Measurements from ENCODE around the gene HPCAL1.

DNA sequence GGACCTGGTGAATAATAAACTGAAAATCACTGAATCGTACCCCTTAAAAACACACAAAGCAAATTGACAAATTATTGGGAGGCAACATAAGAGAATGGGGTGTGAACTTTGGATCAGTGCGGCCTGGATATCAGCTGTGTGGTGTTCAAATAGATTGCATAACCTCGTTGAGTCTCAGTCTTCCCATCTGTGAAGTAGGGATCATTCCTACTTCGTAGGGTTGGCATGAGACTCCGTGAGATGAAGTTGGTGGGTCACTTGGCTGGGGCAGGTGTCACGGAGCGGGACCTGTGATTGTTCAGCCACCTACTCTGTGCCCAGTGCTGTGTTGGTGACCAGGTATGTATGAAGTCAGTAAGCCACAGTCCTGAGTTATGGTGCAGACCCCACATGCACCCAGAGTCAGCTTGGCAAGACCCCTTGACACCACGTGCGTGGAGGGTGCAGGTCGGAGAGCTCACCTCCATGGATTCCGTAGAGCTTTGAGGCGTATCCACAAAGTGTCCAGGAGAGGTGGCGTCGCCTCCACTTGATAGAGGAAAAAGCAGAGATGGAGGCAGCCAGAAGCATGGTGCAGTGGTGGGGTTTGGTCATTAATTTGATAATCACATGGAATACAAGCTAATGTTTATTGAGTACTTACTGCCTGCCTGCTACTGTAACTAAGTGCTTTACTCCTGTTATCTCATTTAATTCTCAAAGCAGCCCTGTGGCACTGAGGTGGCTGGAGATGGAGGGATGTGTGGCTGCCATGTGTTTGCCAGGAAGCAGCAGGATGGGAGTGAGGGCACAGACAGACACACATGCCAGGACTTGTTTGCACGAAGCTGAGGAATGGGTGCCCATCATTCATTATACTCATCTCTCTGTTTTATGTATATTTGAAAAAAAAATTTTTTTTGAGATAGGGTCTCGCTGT lies 35.8 kb downstream of the HPCAL1 start:
- TF ChIP-seq, protein P1, sequence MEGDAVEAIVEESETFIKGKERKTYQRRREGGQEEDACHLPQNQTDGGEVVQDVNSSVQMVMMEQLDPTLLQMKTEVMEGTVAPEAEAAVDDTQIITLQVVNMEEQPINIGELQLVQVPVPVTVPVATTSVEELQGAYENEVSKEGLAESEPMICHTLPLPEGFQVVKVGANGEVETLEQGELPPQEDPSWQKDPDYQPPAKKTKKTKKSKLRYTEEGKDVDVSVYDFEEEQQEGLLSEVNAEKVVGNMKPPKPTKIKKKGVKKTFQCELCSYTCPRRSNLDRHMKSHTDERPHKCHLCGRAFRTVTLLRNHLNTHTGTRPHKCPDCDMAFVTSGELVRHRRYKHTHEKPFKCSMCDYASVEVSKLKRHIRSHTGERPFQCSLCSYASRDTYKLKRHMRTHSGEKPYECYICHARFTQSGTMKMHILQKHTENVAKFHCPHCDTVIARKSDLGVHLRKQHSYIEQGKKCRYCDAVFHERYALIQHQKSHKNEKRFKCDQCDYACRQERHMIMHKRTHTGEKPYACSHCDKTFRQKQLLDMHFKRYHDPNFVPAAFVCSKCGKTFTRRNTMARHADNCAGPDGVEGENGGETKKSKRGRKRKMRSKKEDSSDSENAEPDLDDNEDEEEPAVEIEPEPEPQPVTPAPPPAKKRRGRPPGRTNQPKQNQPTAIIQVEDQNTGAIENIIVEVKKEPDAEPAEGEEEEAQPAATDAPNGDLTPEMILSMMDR (IDR thresholded peaks at IDR 0.05; ENCODE audit: poor library complexity, severe bottlenecking): no peak
- TF ChIP-seq POLR2AphosphoS5 (IDR thresholded peaks at IDR 0.05) (no peak), MXI1 (conservative IDR thresholded peaks at IDR 0.05; ENCODE audit: poor library complexity, severe bottlenecking) (no peak), SMC3 (conservative IDR thresholded peaks at IDR 0.05; ENCODE audit: poor library complexity) (no peak), TAF1 (IDR thresholded peaks at IDR 0.05; ENCODE audit: low read depth) (no peak), EZH2 (IDR thresholded peaks at IDR 0.05; ENCODE audit: borderline replicate concordance, insufficient read depth, low read length, poor library complexity, severe bottlenecking) (no peak)
- TF ChIP-seq, protein P2, sequence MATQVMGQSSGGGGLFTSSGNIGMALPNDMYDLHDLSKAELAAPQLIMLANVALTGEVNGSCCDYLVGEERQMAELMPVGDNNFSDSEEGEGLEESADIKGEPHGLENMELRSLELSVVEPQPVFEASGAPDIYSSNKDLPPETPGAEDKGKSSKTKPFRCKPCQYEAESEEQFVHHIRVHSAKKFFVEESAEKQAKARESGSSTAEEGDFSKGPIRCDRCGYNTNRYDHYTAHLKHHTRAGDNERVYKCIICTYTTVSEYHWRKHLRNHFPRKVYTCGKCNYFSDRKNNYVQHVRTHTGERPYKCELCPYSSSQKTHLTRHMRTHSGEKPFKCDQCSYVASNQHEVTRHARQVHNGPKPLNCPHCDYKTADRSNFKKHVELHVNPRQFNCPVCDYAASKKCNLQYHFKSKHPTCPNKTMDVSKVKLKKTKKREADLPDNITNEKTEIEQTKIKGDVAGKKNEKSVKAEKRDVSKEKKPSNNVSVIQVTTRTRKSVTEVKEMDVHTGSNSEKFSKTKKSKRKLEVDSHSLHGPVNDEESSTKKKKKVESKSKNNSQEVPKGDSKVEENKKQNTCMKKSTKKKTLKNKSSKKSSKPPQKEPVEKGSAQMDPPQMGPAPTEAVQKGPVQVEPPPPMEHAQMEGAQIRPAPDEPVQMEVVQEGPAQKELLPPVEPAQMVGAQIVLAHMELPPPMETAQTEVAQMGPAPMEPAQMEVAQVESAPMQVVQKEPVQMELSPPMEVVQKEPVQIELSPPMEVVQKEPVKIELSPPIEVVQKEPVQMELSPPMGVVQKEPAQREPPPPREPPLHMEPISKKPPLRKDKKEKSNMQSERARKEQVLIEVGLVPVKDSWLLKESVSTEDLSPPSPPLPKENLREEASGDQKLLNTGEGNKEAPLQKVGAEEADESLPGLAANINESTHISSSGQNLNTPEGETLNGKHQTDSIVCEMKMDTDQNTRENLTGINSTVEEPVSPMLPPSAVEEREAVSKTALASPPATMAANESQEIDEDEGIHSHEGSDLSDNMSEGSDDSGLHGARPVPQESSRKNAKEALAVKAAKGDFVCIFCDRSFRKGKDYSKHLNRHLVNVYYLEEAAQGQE (IDR thresholded peaks at IDR 0.05; ENCODE audit: borderline replicate concordance): no peak
